H9 (cell line): ENCODE measurements around the gene SKIL. TPM values are rescaled to one million over a fixed set of nuclear protein-coding genes. Genes with fewer than 3 reads are reported as not detected.

Experiments used
- DNase-seq: peaks from one replicate; pipeline ENCODE4 v3.0.0-alpha.2; 2017
- H2AFZ ChIP-seq: one replicate; pipeline ENCODE4 v1.6.1; 2013; ENCODE audit warnings: mild to moderate bottlenecking, low read length, control low read depth, moderate library complexity
- H2AK5ac ChIP-seq: 2 replicates; pipeline ENCODE4 v1.6.1; 2013; ENCODE audit warnings: low read length, control low read depth, mixed read lengths; ENCODE audit not compliant: insufficient read length
- H2BK120ac ChIP-seq: one replicate; pipeline ENCODE4 v1.6.1; 2013; ENCODE audit warnings: low read depth, mild to moderate bottlenecking, low read length, control low read depth, inconsistent platforms; ENCODE audit not compliant: poor library complexity, severe bottlenecking
- H2BK12ac ChIP-seq: 2 replicates; pipeline ENCODE4 v1.6.1; 2013; ENCODE audit warnings: low read length, control low read depth, mixed read lengths, low read depth; ENCODE audit not compliant: insufficient read length
- H2BK15ac ChIP-seq: 2 replicates; pipeline ENCODE4 v1.6.1; 2013; ENCODE audit warnings: low read depth, low read length, control low read depth
- H2BK20ac ChIP-seq: one replicate; pipeline ENCODE4 v1.6.1; 2013; ENCODE audit warnings: low read depth, mild to moderate bottlenecking, low read length, control low read depth, inconsistent platforms; ENCODE audit not compliant: poor library complexity, severe bottlenecking
- H2BK5ac ChIP-seq: 2 replicates; pipeline ENCODE4 v1.6.1; 2013; ENCODE audit warnings: low read length, control low read depth, mixed read lengths; ENCODE audit not compliant: insufficient read length
- H3K14ac ChIP-seq: 2 replicates; pipeline ENCODE4 v1.6.1; 2013; ENCODE audit warnings: low read length, control low read depth; ENCODE audit not compliant: insufficient read depth
- H3K18ac ChIP-seq: 2 replicates; pipeline ENCODE4 v1.6.1; 2013; ENCODE audit warnings: low read depth, mild to moderate bottlenecking, mixed read lengths, low read length, control low read depth; ENCODE audit not compliant: insufficient read length
- H3K23ac ChIP-seq: 2 replicates; pipeline ENCODE4 v1.6.1; 2013; ENCODE audit warnings: low read length, control low read depth, mixed read lengths, low read depth; ENCODE audit not compliant: insufficient read length
- H3K23me2 ChIP-seq: 2 replicates; pipeline ENCODE4 v1.6.1; 2013; ENCODE audit warnings: low read depth, mild to moderate bottlenecking, mixed read lengths, low read length, control low read depth; ENCODE audit not compliant: insufficient read length, poor library complexity, severe bottlenecking
- H3K27ac ChIP-seq: 2 replicates; pipeline ENCODE4 v1.5.1; 2013; ENCODE audit warnings: low read length, control low read depth, mixed read lengths, low read depth; ENCODE audit not compliant: insufficient read length
- H3K27me3 ChIP-seq: 2 replicates; pipeline ENCODE4 v1.6.1; 2013; ENCODE audit warnings: low read length, control low read depth, inconsistent platforms; ENCODE audit not compliant: insufficient read depth
- H3K4ac ChIP-seq: 2 replicates; pipeline ENCODE4 v1.6.1; 2013; ENCODE audit warnings: low read depth, mild to moderate bottlenecking, control low read depth, inconsistent platforms, low read length, moderate library complexity
- H3K4me1 ChIP-seq: 2 replicates; pipeline ENCODE4 v1.6.1; 2013; ENCODE audit warnings: low read length, control low read depth, inconsistent platforms; ENCODE audit not compliant: insufficient read depth
- H3K4me2 ChIP-seq: 2 replicates; pipeline ENCODE4 v1.6.1; 2013; ENCODE audit warnings: low read length, control low read depth, mixed read lengths; ENCODE audit not compliant: insufficient read length, insufficient read depth
- H3K56ac ChIP-seq: 2 replicates; pipeline ENCODE4 v1.6.1; 2013; ENCODE audit warnings: low read depth, mild to moderate bottlenecking, mixed read lengths, low read length, control low read depth; ENCODE audit not compliant: insufficient read length
- H3K79me1 ChIP-seq: 2 replicates; pipeline ENCODE4 v1.6.1; 2013; ENCODE audit warnings: low read depth, mild to moderate bottlenecking, moderate library complexity, low read length, control low read depth, inconsistent platforms; ENCODE audit not compliant: insufficient read depth, poor library complexity, severe bottlenecking
- H3K79me2 ChIP-seq: 2 replicates; pipeline ENCODE4 v1.6.1; 2013; ENCODE audit warnings: low read length, control low read depth, inconsistent platforms; ENCODE audit not compliant: insufficient read depth
- H3K9ac ChIP-seq: 2 replicates; pipeline ENCODE4 v1.6.1; 2013; ENCODE audit warnings: low read length, control low read depth, mixed read lengths; ENCODE audit not compliant: insufficient read length; ENCODE audit errors: extremely low read depth
- H3K9me3 ChIP-seq: one replicate; pipeline ENCODE4 v1.6.1; 2013; ENCODE audit warnings: low read depth, low read length, inconsistent platforms; ENCODE audit not compliant: control insufficient read depth
- H3T11ph ChIP-seq: one replicate; pipeline ENCODE4 v1.6.1; 2013; ENCODE audit warnings: mild to moderate bottlenecking, low read length, control low read depth, inconsistent platforms
- H4K20me1 ChIP-seq: one replicate; pipeline ENCODE4 v1.6.1; 2013; ENCODE audit not compliant: control insufficient read depth, insufficient read length, insufficient read depth
- H4K5ac ChIP-seq: 2 replicates; pipeline ENCODE4 v1.6.1; 2013; ENCODE audit warnings: low read depth, mild to moderate bottlenecking, mixed read lengths, low read length, control low read depth; ENCODE audit not compliant: insufficient read length
- H4K8ac ChIP-seq: replicated peaks from 2 replicates; pipeline ENCODE4 v1.6.1; 2013; ENCODE audit warnings: low read length, control low read depth, mixed read lengths, low read depth; ENCODE audit not compliant: insufficient read length
- H4K91ac ChIP-seq: 2 replicates; pipeline ENCODE4 v1.6.1; 2013; ENCODE audit warnings: low read depth, mild to moderate bottlenecking, moderate library complexity, mixed read lengths, low read length, control low read depth; ENCODE audit not compliant: insufficient read length
- H3K27ac Mint-ChIP-seq, 3 experiments: 2 replicates in 2 of 3; 3 replicates in 1 of 3; pipeline ENCODE4 v1.8.0; 2020 to 2021; ENCODE audit warnings: mixed read lengths in 3 of 3, mild to moderate bottlenecking in 1 of 3, moderate library complexity in 1 of 3
- H3K27me3 Mint-ChIP-seq: 2 replicates; pipeline ENCODE4 v1.8.0; 2021; ENCODE audit warnings: low read depth, mild to moderate bottlenecking, moderate library complexity, mixed read lengths
- H3K36me3 Mint-ChIP-seq, 3 experiments: 2 replicates in 2 of 3; 3 replicates in 1 of 3; pipeline ENCODE4 v1.8.0; 2020 to 2021; ENCODE audit warnings: low read depth in 3 of 3, mixed read lengths in 3 of 3; ENCODE audit not compliant: insufficient read depth in 1 of 3
- H3K4me1 Mint-ChIP-seq, 2 experiments: 2 replicates each; pipeline ENCODE4 v1.8.0; 2020; ENCODE audit warnings: mixed read lengths in 2 of 2
- H3K4me3 Mint-ChIP-seq, 2 experiments: 2 replicates in 1 of 2; 3 replicates in 1 of 2; pipeline ENCODE4 v1.8.0; 2020 to 2021; ENCODE audit warnings: mild to moderate bottlenecking in 2 of 2, mixed read lengths in 2 of 2, moderate library complexity in 1 of 2
- H3K9me3 Mint-ChIP-seq, 2 experiments: 2 replicates in 1 of 2; 3 replicates in 1 of 2; pipeline ENCODE4 v1.8.0; 2020; ENCODE audit warnings: mild to moderate bottlenecking in 2 of 2, mixed read lengths in 2 of 2, moderate library complexity in 1 of 2
- WGBS: extraction: QIAGEN DNeasy Blood & Tissue Kit; methylation state at CpG from one replicate; pipeline ENCODE4 v1.1.7; 2013; ENCODE audit warnings: missing lambda C conversion rate, low lambda C conversion rate, mixed read lengths; ENCODE audit not compliant: insufficient read length; ENCODE audit errors: extremely low coverage; 5-methylcytosine and 5-hydroxymethylcytosine counted together
- total RNA-seq: library from RNA; stranded (reverse); gene quantifications from 2 replicates; pipeline ENCODE4 v1.2.1, GENCODE V29; 2021
- TF ChIP-seq, protein P1 (sequence below): fragments of 200-600 bp; sonication (generic); conservative IDR thresholded peaks from 3 replicates; pipeline ENCODE4 v1.8.0; 2021; ENCODE audit warnings: antibody characterized with exemption, mild to moderate bottlenecking

SKIL gene
- total RNA-seq, 1 experiment from 2014 or later = 170 TPM

DNA sequence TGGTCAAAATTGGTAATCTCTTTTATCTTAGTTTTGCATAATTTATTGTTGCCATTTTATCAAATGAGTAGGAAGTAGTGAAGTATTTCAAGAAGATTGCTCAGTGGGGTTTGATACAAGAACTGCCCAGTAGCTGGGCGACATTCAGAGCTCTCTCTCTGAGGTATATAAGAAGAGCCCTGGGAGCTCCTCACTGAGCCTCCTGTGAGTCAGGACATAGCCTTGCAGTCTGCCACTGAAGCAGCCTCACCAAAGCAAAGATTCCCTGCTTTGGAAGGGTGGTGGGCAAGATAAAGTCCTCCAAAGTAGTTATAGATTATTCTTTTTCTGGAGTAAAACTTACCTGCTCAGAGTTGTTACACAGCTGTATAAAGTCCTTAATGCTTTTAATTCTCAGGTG is 26.1 kb downstream of the SKIL start:
- H2AK5ac ChIP-seq = no peak overlapping the region
- H3T11ph ChIP-seq = no peak overlapping the region
- H4K8ac ChIP-seq = no peak overlapping the region
- no peak overlapping the region for H2AFZ ChIP-seq
- H3K23me2 ChIP-seq = no peaks in the 10 kb centered on the region
- no CpG with 5 or more reads among the region's 1 CpG for WGBS
- no peaks in the 10 kb centered on the region for H4K20me1 ChIP-seq
- no peaks in the 10 kb centered on the region for H3K27me3 ChIP-seq
- H3K18ac ChIP-seq = no peak overlapping the region
- TF ChIP-seq, protein P1, sequence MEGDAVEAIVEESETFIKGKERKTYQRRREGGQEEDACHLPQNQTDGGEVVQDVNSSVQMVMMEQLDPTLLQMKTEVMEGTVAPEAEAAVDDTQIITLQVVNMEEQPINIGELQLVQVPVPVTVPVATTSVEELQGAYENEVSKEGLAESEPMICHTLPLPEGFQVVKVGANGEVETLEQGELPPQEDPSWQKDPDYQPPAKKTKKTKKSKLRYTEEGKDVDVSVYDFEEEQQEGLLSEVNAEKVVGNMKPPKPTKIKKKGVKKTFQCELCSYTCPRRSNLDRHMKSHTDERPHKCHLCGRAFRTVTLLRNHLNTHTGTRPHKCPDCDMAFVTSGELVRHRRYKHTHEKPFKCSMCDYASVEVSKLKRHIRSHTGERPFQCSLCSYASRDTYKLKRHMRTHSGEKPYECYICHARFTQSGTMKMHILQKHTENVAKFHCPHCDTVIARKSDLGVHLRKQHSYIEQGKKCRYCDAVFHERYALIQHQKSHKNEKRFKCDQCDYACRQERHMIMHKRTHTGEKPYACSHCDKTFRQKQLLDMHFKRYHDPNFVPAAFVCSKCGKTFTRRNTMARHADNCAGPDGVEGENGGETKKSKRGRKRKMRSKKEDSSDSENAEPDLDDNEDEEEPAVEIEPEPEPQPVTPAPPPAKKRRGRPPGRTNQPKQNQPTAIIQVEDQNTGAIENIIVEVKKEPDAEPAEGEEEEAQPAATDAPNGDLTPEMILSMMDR = no peak
- Mint-ChIP-seq H3K4me1 (no peaks in the 10 kb centered on the region), H3K36me3 (peaks cover 59 to 79% (median 69%) of the 10 kb centered on the region in 3 experiments), H3K27ac (peak overlapping the region in 2 of 3 experiments; percentile 3 to 69; a peak in 3 of 7 replicates), H3K27me3 (no peaks in the 10 kb centered on the region), H3K4me3 (no peak overlapping the region), H3K9me3 (no peaks in the 10 kb centered on the region)
- no peak overlapping the region for H3K27ac ChIP-seq
- H3K9me3 ChIP-seq = no peaks in the 10 kb centered on the region
- peaks cover 5% of the 10 kb centered on the region for H3K79me1 ChIP-seq
- H2BK120ac ChIP-seq = no peak overlapping the region
- no peak overlapping the region for H3K4ac ChIP-seq
- no peak for DNase-seq
- no peak overlapping the region for H3K23ac ChIP-seq
- H2BK15ac ChIP-seq = no peak overlapping the region
- no peak overlapping the region for H3K14ac ChIP-seq
- H3K9ac ChIP-seq = no peak overlapping the region
- H2BK20ac ChIP-seq = no peak overlapping the region
- H3K4me1 ChIP-seq = no peaks in the 10 kb centered on the region
- no peak overlapping the region for H3K4me2 ChIP-seq
- H2BK5ac ChIP-seq = no peak overlapping the region
- no peak overlapping the region for H4K5ac ChIP-seq
- H3K56ac ChIP-seq = no peak overlapping the region
- peaks cover 10% of the 10 kb centered on the region; the same call in 1 of the 2 replicates for H3K79me2 ChIP-seq
- H4K91ac ChIP-seq = no peak overlapping the region
- no peak overlapping the region for H2BK12ac ChIP-seq
